Peyer's patch (tissue), 4 donors: ENCODE measurements around the gene TFF2.

ENCODE experiments used
- CTCF ChIP-seq, 6 experiments: fragments of 450-650 bp in 4 of 6; fragments of 200-600 bp in 2 of 6; sonication (generic) in 1 of 6; IDR thresholded peaks; one replicate each; pipeline ENCODE4 v1.5.1; 2017 to 2019; ENCODE audit warnings: antibody characterized with exemption in 6 of 6, mild to moderate bottlenecking in 3 of 6, moderate library complexity in 1 of 6
- POLR2A ChIP-seq, 2 donors: fragments of 450-650 bp; IDR thresholded peaks; one replicate each; pipeline ENCODE4 v1.5.1; 2017; ENCODE audit warnings: antibody characterized with exemption in 2 of 2, mild to moderate bottlenecking in 2 of 2, moderate library complexity in 2 of 2

GRCh38 chr21:42374864-42375499 is 24.2 kb upstream of the TFF2 start:
- TF ChIP-seq CTCF (IDR thresholded peaks at IDR 0.05) (no peak), POLR2A (IDR thresholded peaks at IDR 0.05) (no peak)
